GM19455 (cell line): ENCODE results near the gene CELF4.

Experiments used
- ATAC-seq: cut with Tn5 transposase; IDR thresholded peaks from one replicate; pipeline ENCODE4 v1.9.1; 2021; ENCODE audit not compliant: unreplicated experiment

The CELF4 gene

DNA sequence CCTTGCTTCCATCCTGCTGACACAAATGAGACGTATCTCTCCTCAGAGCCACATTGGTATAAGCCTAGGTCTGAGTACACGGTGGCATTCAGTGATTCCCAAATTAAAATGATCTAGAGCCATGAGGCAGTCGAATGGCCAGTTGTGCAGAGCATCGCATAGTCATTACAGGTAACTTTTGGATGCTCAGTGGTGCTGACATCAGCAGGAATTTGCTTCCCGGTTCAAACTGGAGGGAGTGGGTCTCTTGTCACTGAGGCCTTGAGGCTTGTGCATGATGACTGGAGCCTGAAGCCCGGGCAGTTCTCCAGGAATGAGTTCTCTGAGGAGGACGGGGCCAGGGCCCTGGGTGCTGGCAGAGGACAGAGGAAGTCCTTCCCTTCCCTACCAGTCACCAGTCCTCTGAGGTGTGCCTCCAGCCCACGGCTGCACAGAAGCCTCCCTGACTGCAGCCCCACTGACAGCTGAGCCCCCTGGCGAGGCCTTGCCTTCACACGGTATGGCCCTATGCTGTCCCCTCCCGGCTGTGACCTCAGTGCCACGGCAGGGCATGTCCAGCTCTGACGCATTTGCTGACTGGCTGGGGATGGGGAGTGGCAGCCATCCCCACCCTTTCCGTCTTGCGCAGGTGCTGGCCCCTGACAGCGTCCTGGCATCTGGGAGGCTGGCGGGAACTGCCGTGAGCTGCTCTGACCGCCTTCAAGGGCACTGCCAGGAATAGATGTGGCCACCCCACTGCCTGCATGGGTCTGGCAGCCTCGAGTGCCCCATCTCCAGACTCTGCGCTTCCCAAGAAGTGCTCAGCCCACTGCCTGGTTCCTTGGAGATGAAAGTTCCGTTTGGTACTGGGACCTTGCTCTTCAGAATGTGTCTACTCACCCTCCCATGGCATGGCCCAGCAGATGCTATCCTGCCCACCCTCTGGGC lies 117.4 kb downstream of the CELF4 start:
- no peak for ATAC-seq

DNA sequence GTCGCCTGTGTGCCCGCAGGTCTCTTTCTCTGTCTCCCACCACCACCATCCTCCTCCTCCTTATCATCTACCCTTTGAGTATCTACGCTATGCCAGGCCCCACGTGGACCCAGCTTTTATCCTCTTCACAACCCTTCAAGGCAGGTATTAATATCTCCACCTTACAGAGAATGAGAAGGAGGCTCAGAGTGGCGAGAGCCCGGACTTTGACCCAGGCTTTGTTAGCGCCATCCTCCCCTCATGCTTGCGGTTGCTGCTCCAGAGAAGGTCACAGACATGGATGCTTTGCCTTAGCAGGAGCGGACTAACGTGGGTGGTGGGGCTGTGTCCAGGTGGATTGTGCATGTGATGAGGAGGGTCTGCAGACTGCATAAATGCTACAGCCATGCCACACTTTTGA lies 119.8 kb downstream of the CELF4 start:
- no peak for ATAC-seq

DNA sequence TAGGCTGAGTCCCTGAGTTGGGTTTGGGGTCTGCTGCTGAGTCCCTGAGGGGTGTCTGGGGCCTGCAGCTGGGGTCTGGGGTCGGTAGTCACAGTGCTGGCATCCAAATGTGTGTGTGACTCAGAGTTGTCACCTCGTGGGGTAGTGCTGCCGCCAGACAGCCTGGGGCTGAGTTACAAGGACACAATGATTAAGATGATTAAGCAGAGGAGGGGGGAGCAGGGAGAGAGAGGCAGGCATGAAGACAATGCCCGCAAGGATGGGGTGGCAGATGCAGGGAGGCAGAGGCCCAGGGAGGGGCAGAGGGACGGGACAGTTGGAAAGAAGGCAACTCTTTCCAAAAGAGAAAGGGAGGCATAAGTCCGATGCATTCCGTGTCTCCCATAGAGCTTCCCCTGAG lies 120.2 kb downstream of the CELF4 start:
- no peak for ATAC-seq

DNA sequence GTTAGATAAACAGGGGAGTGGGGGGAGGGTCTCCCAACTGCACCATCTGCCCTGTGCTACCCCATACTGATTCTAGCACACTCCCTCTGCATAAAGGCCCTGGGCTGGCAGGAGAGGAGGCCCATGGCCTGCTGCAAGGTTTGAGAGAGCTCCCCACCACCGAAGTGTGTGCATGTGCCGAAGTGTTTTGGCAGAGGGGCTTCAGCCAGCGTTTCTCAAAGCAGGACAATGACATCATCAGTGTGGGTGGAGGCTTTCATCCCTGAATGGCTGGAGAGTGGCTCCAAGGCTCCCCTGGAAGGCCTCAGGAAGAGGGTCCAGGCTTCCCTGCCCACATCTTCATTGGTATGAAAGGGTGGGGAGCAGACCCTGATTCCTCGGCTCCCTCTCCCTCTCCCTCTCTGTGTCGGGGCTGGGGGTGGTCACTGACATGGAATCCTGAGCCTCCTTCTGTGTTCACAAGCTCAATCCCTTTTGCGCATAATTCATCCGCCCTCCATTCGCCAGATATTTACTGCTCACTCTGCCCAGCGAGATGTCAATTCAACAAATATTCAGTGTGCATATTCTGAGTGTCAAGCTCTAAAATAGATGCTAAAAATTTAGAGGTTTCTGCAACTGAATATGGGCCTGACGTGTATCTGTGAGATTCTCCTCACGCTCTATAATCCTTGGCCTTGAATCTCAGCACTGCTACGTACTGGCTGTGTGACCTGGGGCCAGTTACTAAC lies 122.1 kb downstream of the CELF4 start:
- no peak for ATAC-seq

DNA sequence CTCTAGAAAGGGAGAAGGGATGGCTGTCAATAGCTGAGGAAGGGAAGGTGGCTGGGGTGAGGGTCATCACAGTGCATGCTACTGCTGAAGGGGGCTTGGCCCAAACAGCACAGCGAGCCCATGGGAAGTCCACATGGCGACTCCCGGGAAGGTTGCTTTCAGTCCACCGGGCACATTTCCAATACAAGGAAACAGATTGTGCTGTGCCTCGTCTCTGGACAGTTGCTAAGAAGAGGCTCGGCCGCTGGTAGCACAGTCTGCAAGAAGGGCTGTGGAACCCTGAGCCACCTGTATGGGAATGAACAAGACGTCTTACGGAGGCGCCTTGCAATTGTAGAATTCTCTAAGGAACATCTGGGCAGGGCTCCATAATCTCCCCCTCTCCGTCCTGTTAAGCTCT lies 123.1 kb downstream of the CELF4 start:
- ATAC-seq = no peak

DNA sequence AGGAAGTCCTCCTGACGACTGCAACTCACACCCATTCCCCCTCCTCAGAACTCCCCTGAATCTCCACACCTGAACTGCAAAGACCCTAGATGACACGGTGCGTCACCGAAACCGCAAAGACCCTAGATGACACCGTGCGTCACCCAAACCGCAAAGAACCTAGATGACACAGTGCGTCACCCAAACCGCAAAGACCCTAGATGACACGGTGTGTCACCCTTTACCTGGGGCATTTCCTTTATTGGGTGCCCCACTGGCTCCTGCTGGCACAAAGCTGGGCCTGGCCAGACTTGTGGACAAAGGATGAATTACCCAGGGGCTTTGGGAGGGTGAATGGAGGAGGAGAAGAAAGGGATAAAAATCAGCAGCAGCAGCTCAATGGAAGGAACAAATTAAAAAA lies 123.8 kb downstream of the CELF4 start:
- no peak for ATAC-seq

DNA sequence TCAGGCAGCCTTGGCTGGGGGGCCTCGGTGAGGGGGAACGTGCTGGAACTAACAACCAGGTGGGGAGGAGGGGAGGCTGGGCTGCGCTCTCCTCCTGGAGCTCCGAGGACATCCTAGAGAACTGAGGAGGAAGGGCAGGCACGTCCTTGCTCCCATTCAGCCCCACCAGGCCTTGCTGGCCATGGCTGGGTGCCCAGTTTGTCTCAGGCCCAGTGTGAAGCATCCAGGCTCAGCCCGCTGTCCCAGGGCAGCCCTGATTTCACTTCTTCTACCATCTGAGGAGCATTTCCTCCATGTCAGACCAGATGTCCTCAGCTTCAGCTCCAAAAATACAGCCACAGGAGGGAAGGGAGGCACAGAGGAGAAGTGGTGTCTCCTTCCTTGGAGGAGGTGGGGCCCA lies 125.4 kb downstream of the CELF4 start:
- no peak for ATAC-seq

DNA sequence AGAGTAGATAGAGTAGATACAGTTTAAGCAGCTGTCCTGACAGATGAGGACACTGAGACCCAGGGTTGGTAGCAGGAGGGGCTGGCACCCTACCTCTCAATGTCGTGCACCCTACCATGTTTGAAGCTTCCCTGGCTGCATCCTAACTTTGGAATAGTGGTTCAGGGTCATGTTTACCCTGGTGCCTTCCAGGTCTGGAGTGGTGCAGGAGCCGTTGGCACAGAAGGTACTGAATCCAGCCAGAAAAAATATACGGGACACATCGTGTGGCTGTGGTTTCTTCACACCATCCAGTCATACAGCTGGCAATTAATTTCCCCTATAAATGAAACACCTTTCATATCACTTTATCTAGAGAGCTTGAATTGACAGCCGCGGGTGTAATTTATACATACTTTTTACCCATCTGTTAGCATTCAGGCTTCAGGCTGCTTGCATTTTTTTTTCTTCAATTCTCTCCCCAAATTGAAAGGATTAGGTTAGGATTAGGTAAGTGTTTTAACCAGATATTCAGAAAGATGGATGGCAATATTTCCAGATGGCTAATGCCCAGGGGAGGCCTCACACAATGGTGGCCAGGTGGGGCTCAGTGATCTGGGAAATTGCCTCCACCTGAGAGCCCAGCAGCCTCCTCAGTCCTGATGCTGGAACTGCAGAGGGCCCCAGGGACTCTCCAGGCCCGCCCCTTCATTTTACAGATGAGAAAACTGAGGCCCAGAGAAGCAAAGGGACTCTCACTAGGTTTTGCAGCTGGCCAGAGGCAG lies 127.0 kb downstream of the CELF4 start:
- ATAC-seq = no peak

DNA sequence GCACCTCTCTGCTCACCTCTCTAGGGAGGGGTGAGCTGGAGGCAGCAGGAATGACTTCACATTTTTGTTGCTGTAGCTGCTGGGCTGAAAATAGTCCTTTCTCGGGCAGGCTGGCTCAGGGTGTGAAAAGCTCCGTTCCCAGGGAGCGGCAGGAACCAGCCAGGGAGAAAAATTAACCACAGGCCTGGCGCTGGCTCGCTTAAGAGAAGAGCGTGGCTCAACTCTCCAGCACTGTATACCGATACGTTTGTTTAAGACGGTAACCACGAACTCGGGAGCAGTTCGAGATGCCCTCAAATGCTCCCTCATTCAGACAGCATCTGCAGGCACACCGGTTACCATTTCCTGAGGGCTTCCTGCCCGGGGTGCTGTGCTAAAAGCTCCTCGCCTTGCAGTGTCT lies 129.6 kb downstream of the CELF4 start:
- no peak for ATAC-seq

DNA sequence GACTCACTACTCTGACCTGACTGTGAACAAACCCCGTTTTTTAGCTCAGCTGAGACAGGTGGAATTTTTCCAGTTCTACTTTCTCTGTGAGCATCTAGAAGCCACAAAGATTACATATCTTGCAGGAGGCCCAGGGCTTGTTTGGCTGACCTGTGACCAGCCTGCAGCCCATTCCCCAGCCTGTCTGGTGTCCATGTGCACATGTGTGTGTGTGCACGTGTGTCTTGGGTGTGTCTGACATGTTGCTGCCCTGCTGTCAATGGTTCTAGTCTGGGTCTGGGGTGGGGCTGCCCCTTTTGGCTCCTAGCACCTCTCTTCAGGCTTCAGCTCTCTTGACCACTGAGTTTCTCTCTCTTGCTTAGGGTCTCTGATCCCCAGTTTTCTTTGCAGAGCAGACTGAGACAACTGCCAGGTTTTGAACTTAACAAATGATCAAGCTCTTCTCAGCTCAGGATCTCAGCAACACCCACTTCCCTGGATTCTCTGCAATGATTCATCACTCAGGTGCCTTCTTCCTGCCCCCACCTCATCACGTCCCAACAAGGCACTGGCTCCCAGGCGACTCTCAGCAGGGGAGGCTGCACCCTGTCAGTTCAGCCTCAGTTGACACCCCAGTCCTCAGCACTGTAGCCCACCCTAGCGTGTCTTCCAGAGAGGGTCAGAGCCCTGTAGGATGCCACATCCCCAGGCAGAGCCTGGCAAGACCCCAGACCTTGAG lies 130.3 kb downstream of the CELF4 start:
- ATAC-seq = no peak

DNA sequence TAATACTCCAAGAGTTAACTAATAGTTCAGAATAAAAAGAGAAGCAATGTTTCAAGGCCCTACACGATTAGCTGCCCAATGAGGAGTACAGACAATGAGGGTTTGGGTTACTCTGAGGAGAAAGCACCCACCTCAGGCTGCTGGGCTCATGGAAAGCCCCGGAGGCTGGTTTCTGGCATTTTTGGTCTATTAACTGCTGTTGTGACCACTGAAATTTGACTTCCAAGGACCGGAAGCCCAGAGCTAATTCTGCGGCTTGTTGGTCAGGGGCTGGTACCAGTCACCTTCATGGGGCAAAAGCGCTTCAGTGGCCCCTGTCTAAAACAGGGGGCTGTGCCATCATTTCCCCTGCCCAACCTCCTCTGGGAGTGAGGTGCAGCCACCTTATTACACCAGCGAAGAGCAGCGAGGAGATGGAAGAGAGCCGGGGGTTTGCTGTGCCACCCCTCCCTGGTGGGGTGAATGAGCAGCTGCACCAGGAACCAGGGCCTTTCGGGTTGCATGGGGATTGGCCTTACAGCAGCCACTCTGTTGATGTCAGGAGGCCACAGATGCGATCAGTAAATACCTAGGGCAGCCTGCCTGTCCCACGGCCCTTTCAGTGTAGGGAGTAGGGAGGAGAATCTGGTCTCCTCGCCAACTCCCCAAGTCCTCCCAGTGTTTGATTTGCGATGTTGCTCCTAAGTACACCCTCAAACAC lies 131.3 kb downstream of the CELF4 start:
- ATAC-seq = no peak

DNA sequence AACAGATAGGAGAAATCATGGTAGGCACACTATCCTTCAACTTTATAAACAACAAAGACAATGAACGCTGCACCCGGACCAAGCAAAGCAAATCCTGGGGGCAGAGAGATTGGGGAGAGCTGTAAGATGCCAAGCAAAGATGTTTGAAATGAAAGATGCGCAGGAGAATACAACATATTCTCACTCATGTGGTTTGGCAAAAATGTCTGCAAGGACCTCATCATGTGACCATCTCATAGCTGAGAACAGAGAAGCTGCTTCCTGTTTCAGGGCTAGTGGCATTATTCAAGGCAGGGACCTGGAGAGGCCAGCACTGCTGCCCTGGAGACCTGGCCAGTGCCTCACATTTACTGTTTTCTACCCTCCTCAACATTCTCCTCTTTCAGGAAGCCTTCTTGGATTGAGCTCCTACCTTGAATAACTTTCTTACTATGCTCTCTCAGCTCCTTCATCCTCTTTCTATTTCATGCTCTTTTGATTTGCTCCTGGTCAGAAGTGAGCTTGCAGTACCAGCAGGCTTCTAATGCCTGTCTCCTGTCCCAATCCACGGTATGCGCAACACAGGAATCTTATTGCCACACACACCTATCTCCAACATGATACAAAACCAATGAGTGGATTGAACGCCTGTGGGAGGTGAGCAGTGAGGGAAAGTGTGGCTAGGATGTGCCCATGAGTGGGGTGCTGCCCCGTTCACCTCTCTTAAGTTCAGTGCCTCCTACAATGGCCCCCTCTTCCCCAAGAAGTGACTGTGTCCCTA lies 133.0 kb downstream of the CELF4 start:
- no peak for ATAC-seq

DNA sequence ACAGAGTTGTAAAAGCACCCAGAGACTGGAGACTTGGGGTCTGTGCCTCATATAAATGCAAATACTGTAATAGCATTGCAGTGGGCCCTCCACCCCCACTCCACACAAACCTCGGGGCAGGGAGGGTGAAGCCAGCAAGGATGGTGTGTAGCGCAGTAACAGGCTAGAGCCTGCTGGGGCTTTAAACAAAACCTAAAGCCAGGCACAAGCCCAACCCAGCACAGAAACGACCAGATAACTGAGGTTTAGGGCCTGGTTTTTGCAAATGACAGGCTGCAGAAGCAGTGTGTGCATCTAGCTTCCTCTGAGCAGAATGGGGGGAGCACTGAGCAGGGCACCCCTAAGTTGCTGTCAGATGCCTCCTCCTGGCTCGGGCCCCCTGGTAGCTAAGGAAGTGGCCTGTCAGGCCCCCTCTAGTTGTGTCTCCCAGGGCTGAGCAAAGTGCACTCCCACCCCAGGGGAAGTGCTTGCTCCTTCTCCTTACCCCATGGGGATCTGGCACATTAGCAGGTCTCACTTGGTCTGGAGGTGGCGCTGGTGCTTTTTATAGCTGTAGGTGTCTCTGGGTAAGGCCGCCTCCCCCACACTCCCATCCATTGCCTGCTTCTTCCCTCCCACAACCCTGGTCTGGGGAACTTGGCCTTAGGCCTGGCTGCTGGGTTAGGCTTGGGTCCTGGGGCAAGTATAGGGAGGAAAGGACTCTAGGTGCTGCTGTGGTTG lies 135.1 kb downstream of the CELF4 start:
- no peak for ATAC-seq

DNA sequence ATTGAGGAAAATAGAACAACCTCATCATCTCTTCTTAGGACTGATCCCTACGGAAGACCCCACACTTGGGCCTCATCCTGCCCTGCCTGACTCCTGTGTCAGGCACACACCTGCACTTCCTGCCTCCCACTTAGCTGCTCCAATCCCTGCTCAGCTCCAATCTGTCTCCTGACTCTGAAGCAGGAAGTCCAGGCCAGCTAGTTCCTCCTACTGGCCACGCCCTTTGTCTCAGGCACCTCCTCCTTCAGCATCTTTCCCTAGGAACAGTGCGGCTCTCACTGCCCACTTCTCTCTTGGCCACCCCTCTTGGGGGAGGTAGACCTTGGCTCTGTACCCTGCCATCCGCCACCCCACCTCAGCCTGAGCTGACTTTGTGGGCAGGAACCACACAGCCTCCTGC lies 135.8 kb downstream of the CELF4 start:
- no peak for ATAC-seq

DNA sequence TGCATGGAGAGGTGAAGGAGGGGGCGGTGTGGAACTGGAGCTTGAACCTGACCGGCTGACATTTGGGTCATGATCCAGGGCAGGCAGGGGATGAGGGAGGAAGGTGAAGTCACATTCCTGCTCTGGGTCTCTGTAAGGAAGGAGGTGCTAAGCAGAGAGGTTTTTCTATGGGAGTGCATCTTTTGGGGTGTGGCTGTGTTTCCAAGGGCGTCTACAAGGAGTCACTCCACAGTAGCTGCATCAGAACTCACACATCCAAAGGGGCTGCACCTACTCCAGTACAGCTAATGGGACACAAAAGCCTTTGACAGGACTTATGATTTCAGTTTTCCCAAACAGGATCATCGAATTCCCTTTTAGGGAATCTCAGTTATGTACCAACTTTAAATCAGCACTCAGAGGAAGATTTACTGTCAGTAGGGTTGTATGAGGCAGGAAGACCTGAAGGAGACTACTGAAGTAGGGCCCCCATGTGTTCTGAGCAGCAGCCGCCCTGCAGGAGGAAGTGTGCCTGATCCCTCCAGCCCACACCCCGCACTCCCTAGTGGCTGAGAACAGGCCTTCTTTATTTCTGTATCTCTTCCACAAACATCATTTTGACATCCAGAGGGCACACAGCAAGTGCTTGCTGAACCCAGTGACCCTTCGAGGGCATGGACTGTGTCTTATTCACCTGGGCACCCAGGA lies 137.2 kb downstream of the CELF4 start:
- no peak for ATAC-seq

DNA sequence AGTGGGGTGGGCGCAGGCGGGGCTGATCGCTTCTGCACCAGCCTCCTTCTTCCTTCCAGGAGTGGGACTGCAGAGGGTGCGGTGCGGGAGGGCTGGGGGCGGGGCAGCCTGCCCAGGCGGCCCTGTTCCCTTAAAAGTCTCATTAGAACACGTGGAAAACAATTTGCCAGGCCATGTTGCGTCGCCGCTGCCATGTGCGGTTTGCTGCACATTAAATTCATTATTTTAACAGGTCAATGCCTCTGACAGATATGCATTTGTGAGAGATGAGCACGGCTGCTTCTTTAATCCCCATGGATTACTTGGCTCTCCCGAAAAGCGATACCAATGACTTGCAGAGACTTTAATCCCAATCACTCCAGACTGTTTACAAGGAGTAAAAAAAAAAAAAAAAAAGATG lies 139.0 kb downstream of the CELF4 start:
- ATAC-seq = no peak

DNA sequence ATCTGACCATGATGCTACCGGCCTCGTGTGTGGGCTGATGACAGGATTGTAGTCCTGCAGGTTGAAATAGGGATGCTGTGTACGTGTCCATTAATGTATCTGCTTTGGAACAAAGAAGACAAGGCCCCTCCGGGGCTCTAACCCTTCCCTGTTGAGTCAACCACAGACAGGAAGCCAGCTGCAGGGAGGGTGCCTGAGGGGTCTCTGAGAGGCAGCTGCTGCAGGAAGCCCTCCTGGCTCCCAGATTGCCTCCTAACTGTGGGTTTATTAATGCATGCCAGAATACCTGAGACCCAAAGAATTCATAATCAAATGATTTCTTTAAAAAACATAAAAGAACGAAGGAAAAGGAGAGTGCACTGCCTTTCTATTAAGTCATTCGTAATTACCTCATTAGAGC lies 140.4 kb downstream of the CELF4 start:
- no peak for ATAC-seq

DNA sequence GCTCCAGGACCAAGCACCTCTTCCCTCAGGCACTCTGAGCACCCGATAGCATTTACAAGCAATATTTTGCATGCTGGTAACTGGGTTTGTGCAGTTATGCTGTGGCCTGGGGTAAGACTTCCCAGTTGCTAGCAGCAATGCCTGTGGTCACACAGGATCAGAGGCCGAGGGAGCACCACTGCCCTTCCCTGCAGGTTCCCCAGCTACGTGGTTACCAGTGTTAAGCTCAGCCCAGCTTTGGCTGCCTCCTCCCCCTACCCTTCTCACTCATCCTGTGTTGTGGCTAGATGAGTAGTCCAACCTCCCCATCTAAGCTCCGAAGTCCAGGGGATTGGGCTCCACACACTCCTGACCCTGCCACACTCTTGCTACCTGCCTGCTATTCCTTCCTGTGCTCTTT lies 141.1 kb downstream of the CELF4 start:
- ATAC-seq = no peak
